Measurements from ENCODE around the gene SPATA19.

The SPATA19 gene

DNA sequence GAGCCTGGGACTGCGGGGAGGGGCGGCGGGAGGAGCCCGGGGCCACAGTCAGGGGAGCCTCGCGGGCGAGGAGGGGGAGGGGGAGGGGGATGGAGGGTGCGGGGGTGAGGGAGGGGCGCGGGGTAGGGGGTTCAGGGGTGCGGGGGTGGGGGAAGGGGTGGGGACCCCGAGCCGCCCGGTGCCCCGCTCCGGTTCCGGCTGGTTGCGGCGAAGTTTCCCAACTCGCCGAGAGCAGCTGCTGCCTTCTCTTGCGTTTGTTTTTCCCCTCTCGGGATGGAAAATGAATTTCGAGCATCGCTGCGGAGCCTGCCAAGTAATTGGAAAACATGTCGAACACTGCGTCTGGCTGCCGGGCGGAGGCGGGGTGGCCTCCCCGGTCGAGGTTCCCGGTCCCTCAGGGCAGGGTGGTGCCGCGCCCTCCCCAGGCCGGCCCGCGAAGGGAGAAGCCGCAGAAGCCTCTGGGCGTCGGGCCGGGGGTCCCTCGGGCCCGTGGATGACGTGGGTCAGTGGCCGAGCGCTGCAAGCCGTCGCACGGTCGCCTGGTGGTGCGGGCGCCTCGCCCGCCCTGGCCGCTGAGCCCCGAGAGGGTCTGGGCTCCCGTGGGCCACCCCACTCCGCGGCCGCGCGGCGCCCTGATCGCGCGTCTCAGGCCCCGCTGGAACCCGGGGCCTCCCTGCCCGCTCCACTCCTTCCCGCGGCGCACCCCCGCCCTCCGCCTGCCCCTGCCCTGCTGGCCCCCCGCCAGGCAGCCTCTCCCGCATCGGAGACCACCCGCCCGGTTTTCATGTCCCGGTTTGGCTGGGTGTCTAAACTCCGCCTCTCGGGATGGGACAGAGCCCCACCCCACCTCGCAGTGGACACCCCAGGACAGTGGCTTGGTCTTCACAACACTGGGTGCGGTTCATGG, 12.1 kb downstream of the SPATA19 start:
- in situ Hi-C loops (cut with HindIII; ENCODE audit: low pct_unique_long_range_greater_than_20kb, low sequenced_read_pairs): no loop called here
- DNase-seq (ENCODE audit: low read depth in 1 of 2, low spot score in 1 of 2): no peak
- no peak for TF ChIP-seq JUND (IDR thresholded peaks at IDR 0.05; ENCODE audit: low read depth)

DNA sequence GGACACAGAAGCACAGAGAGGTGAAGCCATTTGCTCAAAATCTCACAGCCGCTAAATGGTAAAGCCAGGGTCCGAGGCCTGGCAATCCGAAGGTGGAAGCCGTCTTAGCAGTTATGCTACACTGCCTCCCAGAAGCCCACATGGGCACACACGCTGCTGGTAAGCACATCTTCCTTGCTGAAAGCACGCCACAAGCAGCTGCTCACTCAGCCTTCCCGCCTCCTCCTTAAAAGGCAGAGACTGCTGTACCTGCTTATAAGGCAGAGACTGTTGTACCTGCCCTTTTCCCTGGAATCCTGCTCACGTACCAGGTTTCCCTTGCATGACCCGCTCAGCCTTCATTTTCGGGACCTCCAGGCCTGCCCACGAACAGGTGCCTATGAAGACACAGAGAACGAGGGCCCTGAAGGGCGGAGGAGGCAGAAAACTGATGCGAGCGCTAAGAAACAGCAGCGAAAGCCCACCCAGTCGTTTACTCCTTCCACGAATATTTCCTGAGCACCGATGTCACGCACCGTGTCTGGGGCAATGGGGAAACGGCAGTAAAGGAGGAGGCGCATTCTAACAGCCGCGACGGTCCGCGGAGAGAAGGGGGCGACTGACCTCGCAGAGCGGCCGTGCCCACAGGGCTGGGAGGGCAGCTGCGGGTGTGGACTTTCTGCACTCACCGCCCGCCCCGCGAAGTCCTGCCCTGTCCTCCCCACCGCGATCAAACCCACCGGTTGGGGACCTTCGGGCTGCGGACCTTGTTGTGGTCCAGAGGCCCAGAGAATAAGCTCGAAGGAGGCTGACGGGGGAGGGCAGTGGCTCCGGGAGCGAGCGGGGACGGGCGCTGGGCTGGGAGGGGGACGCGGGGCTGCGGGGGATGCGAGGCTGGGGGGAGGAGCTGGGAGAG, 13.0 kb downstream of the SPATA19 start:
- in situ Hi-C loops (cut with HindIII; ENCODE audit: low pct_unique_long_range_greater_than_20kb, low sequenced_read_pairs): no loop called here
- TF ChIP-seq JUND (IDR thresholded peaks at IDR 0.05; ENCODE audit: low read depth): no peak
- DNase-seq (ENCODE audit: low read depth in 1 of 2, low spot score in 1 of 2): no peak

DNA sequence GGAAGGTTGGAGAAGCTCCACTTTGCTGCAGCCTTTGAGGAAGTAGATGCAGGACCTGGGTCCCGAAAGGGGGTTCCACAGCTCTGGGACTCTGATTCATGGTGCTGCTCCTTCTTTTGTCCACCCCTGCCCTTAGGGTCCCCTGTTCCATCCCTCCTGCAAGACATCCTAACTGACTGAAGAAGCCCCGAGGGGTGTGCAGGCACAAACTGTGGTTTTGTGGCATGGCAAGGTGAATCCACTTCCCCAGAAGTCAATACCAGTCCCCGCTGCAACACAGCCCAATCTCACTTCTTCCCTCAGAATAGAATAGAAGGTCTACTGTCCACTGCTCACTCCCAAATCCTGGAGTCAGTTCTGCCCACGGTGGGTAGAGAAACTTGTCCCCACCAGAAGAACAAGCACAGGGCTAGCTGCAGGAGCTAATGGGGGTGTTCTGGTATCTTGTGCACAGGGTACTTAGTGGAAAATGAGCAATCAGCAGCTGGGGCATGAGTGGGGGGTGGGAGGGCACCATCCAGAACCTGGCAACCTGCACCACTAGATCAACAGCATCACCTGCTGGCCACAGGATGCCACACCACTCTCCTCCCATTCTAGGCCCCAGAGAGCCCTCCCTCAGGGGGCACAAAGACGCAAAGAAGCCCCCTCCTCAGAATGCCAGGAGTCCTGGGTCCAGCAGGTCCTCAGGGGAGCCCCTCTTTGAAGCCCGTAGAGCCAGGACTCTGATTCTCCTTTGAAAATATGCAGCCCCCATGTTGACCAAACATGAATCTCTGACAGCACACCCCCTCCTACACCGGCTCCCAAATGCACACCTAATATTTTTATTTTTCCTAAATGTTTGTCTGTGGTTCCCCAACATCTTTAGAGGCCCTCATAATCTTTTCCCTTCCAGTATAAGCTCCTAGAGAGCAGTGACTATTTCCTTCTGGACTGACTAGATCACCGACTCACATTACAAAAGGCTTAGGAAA, 14.1 kb downstream of the SPATA19 start:
- no peak for DNase-seq (ENCODE audit: low read depth in 1 of 2, low spot score in 1 of 2)
- in situ Hi-C loops (cut with HindIII; ENCODE audit: low pct_unique_long_range_greater_than_20kb, low sequenced_read_pairs): no loop called here
- TF ChIP-seq JUND (IDR thresholded peaks at IDR 0.05; ENCODE audit: low read depth): no peak

DNA sequence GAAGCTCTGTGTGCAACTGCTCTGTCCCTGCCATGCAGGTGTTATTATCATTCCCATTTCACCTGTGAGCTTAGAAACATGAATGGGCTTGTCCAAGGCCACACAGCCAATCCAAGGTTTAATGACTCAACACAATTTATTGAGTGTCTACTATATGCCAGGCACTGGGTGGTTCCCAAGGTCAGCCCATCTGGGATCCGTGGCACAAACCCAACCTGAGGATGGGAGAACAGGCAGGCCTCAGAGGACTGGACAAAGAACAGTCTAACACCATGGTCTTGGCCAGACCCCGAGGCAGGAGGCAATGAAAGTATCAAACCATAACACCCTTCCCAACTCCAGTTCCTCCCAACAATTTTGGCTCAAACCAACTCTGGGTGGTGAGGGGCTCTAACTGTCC, 15.7 kb downstream of the SPATA19 start:
- in situ Hi-C loops (cut with HindIII; ENCODE audit: low pct_unique_long_range_greater_than_20kb, low sequenced_read_pairs): no loop called here

DNA sequence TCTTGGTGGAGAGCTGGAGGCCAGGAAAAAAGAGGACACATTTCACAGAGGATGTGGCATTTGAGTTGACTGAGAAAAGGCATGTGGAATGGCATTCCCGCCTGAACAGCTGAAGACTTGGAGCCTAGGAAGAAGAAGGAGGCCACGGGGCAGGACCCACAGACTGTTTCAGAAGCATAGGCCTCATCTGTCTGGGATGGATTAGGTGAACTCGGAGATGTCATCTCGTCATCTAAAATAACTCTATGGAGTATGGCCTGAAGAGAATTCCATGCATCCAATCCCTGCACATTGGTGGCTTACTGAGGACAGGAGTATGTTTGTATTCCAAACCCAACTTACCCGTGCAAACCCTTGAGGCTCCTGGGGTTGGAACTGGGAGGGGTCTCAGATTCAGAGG, 16.4 kb downstream of the SPATA19 start:
- in situ Hi-C loops (cut with HindIII; ENCODE audit: low pct_unique_long_range_greater_than_20kb, low sequenced_read_pairs): no loop called here
- no peak for TF ChIP-seq JUND (IDR thresholded peaks at IDR 0.05; ENCODE audit: low read depth)
- no peak for DNase-seq (ENCODE audit: low read depth in 1 of 2, low spot score in 1 of 2)

More for the DNA sequence above, 15.7 kb downstream of the SPATA19 start:
- no peak for TF ChIP-seq JUND (IDR thresholded peaks at IDR 0.05; ENCODE audit: low read depth)
- no peak for DNase-seq (ENCODE audit: low read depth in 1 of 2, low spot score in 1 of 2)

DNA sequence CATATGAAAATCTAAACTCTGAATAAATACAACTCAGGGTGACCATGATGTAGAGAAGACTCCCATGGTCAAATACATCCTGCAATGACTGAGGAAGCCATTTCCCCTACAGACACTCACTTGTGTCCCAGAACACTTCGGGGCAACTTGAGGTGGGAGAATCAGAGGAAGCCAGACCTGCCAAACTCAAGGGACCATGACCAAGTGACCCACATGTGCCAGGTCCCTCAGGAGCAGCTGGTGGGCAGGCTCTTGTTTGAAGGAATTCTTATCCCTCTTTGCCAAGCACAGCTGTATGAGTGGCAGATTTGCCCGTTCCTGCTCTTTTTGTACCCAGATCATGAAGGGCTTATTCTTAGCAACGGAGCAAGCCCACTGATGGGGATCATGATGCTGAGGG, 17.8 kb downstream of the SPATA19 start:
- in situ Hi-C loops (cut with HindIII; ENCODE audit: low pct_unique_long_range_greater_than_20kb, low sequenced_read_pairs): no loop called here
- DNase-seq (ENCODE audit: low read depth in 1 of 2, low spot score in 1 of 2): no peak
- TF ChIP-seq JUND (IDR thresholded peaks at IDR 0.05; ENCODE audit: low read depth): no peak

DNA sequence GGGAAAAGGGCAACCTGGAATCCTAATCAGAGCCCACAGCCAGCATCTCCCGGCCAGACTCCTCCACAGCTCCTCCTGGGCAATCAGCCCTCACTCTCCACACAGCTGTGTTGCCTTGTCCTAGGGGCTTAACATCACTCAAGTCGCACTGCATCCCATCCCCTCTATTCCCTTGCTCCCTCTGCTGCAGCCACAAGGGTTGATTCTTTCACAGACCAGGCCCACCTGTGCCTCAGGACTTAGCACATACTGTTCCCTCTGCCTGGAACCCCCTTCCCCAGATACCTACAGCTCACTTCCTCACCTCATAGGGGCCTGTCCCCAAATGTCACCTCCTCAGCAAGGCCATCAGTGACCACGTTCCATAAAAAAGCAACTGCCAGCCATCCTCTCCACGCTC, 18.4 kb downstream of the SPATA19 start:
- no peak for TF ChIP-seq JUND (IDR thresholded peaks at IDR 0.05; ENCODE audit: low read depth)
- no peak for DNase-seq (ENCODE audit: low read depth in 1 of 2, low spot score in 1 of 2)
- in situ Hi-C loops (cut with HindIII; ENCODE audit: low pct_unique_long_range_greater_than_20kb, low sequenced_read_pairs): no loop called here

DNA sequence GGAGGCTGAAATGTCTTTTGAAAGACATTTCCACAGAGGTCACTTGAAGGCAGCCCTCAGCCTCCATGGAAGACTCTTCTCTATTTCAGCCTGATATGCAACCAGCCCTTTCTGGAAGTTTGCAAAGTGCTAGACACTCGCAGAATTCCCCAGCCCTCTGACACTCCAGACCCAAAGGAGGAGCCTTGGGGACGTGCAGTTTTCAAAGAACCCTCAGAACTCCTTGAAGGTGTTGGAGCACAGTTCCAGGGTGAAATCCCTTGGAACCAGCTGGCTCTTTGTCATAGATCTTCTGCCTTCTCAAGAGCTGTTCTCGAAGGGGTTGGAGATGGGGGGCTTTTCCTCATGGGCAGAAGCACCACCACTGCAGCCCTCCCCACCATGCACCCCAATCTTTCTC, 19.6 kb downstream of the SPATA19 start:
- DNase-seq (ENCODE audit: low read depth in 1 of 2, low spot score in 1 of 2): no peak
- no peak for TF ChIP-seq JUND (IDR thresholded peaks at IDR 0.05; ENCODE audit: low read depth)
- in situ Hi-C loops (cut with HindIII; ENCODE audit: low pct_unique_long_range_greater_than_20kb, low sequenced_read_pairs): no loop called here

DNA sequence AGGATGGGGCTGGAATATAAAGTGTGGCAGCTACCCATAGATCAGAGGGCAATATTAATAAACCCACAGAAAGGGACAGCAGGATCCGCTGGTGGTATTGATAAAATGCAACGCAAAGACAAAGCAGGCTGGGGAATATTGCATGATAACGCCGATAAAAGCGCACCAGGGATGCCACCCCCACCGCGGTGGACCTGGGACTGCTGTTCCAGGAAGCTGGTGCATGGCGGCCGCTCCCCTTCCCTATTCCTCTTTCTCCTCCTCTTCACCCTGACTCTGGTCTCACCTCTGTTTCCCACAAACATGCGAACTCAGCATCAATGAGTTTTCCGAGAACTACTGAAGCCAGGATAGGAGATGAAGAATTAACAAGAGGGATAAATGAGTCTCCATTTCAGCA, 20.2 kb downstream of the SPATA19 start:
- DNase-seq (ENCODE audit: low read depth in 1 of 2, low spot score in 1 of 2): no peak
- in situ Hi-C loops (cut with HindIII; ENCODE audit: low pct_unique_long_range_greater_than_20kb, low sequenced_read_pairs): no loop called here
- no peak for TF ChIP-seq JUND (IDR thresholded peaks at IDR 0.05; ENCODE audit: low read depth)

DNA sequence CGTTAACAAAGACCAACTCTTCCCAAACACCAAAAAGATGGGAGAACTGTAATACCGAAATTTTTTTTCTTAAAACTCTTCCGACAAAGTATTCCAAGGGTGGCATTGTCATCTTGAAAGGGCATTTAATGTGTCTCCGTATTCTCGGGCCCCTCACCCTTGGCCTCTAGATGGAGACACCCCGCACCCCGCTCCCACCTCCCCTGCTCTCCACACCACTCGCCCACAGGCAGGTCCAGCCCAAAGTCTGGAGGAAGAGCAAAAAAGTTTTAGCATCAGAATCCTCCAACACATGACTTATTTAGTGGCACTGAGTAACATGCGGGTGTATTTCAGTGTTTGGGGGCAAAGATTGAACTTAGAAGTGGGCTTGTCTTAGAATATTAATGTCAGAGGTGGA, 20.7 kb downstream of the SPATA19 start:
- DNase-seq (ENCODE audit: low read depth in 1 of 2, low spot score in 1 of 2): no peak
- no peak for TF ChIP-seq JUND (IDR thresholded peaks at IDR 0.05; ENCODE audit: low read depth)
- in situ Hi-C loops (cut with HindIII; ENCODE audit: low pct_unique_long_range_greater_than_20kb, low sequenced_read_pairs): no loop called here

DNA sequence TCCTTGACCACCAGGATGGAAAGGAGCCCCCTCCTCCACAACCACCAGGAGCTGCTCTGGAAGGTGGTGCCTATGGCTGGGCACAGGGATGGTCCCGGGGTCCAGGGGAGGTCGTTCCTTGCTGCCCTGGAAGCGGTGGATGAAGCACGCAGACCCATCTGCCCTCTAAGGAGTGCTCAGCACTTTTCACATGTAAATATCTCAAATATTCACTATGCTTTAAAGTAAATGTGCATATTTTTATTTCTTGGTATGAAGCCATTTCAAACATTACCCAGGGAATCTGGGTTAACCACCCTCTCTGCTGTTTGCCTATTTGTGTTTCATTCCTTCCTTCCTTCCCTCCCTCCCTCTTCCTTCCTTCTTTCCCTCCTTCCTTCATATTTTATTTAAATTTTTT, 21.7 kb downstream of the SPATA19 start:
- DNase-seq (ENCODE audit: low read depth in 1 of 2, low spot score in 1 of 2): no peak
- no peak for TF ChIP-seq JUND (IDR thresholded peaks at IDR 0.05; ENCODE audit: low read depth)
- in situ Hi-C loops (cut with HindIII; ENCODE audit: low pct_unique_long_range_greater_than_20kb, low sequenced_read_pairs): no loop called here

DNA sequence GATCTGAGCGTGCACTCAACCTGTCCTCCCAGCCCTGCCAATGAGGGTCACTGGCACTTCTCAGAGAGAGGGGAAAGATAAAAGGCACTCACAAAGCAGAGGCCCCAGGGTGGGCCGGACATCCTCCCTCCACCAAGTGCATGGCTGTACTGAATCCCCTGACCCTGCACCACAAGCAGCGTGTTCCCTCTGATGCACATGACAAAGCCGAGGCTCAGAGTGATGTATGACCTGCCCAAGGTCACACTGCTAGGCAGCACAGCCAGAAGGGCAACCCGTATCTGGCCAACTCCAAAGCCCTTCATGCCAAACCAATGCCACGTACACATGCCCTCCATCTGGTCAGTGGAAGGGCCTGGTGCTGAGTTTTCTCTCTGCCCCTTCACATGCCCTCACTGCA, 22.1 kb downstream of the SPATA19 start:
- no peak for TF ChIP-seq JUND (IDR thresholded peaks at IDR 0.05; ENCODE audit: low read depth)
- DNase-seq (ENCODE audit: low read depth in 1 of 2, low spot score in 1 of 2): no peak
- in situ Hi-C loops (cut with HindIII; ENCODE audit: low pct_unique_long_range_greater_than_20kb, low sequenced_read_pairs): no loop called here
